Measurements from ENCODE around the gene RAB11FIP5. TPM values are rescaled to one million over a fixed set of nuclear protein-coding genes. Genes with fewer than 3 reads are reported as not detected.
"Not testable (repeated sequence)": the region's sequence is repeated elsewhere in the genome, so short reads cannot be mapped to it uniquely, and the experiment has no call there.

Gene RAB11FIP5
- total and polyA plus RNA-seq, 4 experiments from 2014 or later = 6.4 to 12.8 (median 11.2) TPM

- ChIA-PET CTCF (ENCODE audit: partially characterized antibody) (no interaction called here), POLR2A (ENCODE audit: partially characterized antibody) (no interaction called here)
- intact Hi-C loops (cut with micrococcal nuclease) = no loop called here
- peaks cover 0 to 1% of the 10 kb centered on the region in 2 donors for H3K27me3 Mint-ChIP-seq
- H3K4me3 ChIP-seq (ENCODE audit: low read length in 2 of 2) = no peak overlapping the region
- no peaks in the 10 kb centered on the region for H3K36me3 ChIP-seq (ENCODE audit: insufficient read depth, low read length)
- peaks cover 17 to 43% (median 20%) of the 10 kb centered on the region in 4 donors for H3K4me1 Mint-ChIP-seq
- H3K27ac ChIP-seq (ENCODE audit: low read depth, low read length) = no peak overlapping the region
- H3K27me3 ChIP-seq (ENCODE audit: insufficient read depth, low read length) = no peaks in the 10 kb centered on the region
- no peak for DNase-seq
- H3K36me3 Mint-ChIP-seq = peaks cover 0 to 8% of the 10 kb centered on the region in 2 donors
- peak overlapping the region in 1 of 8 donors; percentile 83 for H3K4me3 Mint-ChIP-seq
- no peaks in the 10 kb centered on the region for H3K9me3 Mint-ChIP-seq
- peak overlapping the region in 1 of 7 donors; percentile 75 for H3K27ac Mint-ChIP-seq
- peaks cover 14% of the 10 kb centered on the region for H3K4me1 ChIP-seq (ENCODE audit: insufficient read depth, low read length)
- no peaks in the 10 kb centered on the region for H3K9me3 ChIP-seq (ENCODE audit: control insufficient read depth in 1 of 2, low read length in 2 of 2)
These were observed 44.6 kb downstream of the RAB11FIP5 start for GRCh38 chr2:73068147-73068546.

- H3K27ac Mint-ChIP-seq = no peak overlapping the region
- intact Hi-C loops (cut with micrococcal nuclease) = no loop called here
- peaks cover 14 to 32% (median 17%) of the 10 kb centered on the region in 4 donors for H3K4me1 Mint-ChIP-seq
- peaks cover 0 to 6% of the 10 kb centered on the region in 2 donors for H3K36me3 Mint-ChIP-seq
- H3K4me1 ChIP-seq (ENCODE audit: insufficient read depth, low read length) = peaks cover 12% of the 10 kb centered on the region
- peaks cover 0 to 1% of the 10 kb centered on the region in 2 donors for H3K27me3 Mint-ChIP-seq
- no peaks in the 10 kb centered on the region for H3K9me3 Mint-ChIP-seq
- ChIA-PET POLR2A (ENCODE audit: partially characterized antibody) (no interaction called here), CTCF (ENCODE audit: partially characterized antibody) (no interaction called here)
- no peak overlapping the region for H3K4me3 ChIP-seq (ENCODE audit: low read length in 2 of 2)
- no peaks in the 10 kb centered on the region for H3K27me3 ChIP-seq (ENCODE audit: insufficient read depth, low read length)
- H3K36me3 ChIP-seq (ENCODE audit: insufficient read depth, low read length) = no peaks in the 10 kb centered on the region
- no peak overlapping the region for H3K27ac ChIP-seq (ENCODE audit: low read depth, low read length)
- no peaks in the 10 kb centered on the region for H3K9me3 ChIP-seq (ENCODE audit: control insufficient read depth in 1 of 2, low read length in 2 of 2)
- no peak for DNase-seq
- H3K4me3 Mint-ChIP-seq = peak overlapping the region in 2 of 8 donors; percentile 40 to 53
These were observed 45.7 kb downstream of the RAB11FIP5 start for GRCh38 chr2:73067043-73067442.

- H3K9me3 ChIP-seq (ENCODE audit: control insufficient read depth in 1 of 2, low read length in 2 of 2); H3K4me1 ChIP-seq (ENCODE audit: insufficient read depth, low read length); H3K27me3 Mint-ChIP-seq; H3K9me3 Mint-ChIP-seq; CTCF ChIA-PET (ENCODE audit: partially characterized antibody); H3K27me3 ChIP-seq (ENCODE audit: insufficient read depth, low read length); POLR2A ChIA-PET (ENCODE audit: partially characterized antibody); H3K36me3 Mint-ChIP-seq; H3K27ac ChIP-seq (ENCODE audit: low read depth, low read length); H3K4me3 Mint-ChIP-seq; H3K4me3 ChIP-seq (ENCODE audit: low read length in 2 of 2); H3K36me3 ChIP-seq (ENCODE audit: insufficient read depth, low read length); DNase-seq; intact Hi-C loops (cut with micrococcal nuclease); H3K27ac Mint-ChIP-seq: not testable (repeated sequence)
- peaks cover 9 to 20% (median 11%) of the 10 kb centered on the region in 4 donors for H3K4me1 Mint-ChIP-seq
These were observed 47.7 kb downstream of the RAB11FIP5 start for GRCh38 chr2:73065070-73065469.

- Histone ChIP-seq H3K9me3 (ENCODE audit: control insufficient read depth in 1 of 2, low read length in 2 of 2) (no peaks in the 10 kb centered on the region), H3K27ac (ENCODE audit: low read depth, low read length) (no peak overlapping the region), H3K4me1 (ENCODE audit: insufficient read depth, low read length) (no peaks in the 10 kb centered on the region), H3K27me3 (ENCODE audit: insufficient read depth, low read length) (no peaks in the 10 kb centered on the region), H3K36me3 (ENCODE audit: insufficient read depth, low read length) (no peaks in the 10 kb centered on the region), H3K4me3 (ENCODE audit: low read length in 2 of 2) (no peak overlapping the region)
- Mint-ChIP-seq H3K4me1 (peaks cover 2 to 11% (median 3%) of the 10 kb centered on the region in 4 donors), H3K27me3 (no peaks in the 10 kb centered on the region), H3K4me3 (no peak overlapping the region), H3K36me3 (peaks cover 0 to 6% of the 10 kb centered on the region in 2 donors), H3K9me3 (no peaks in the 10 kb centered on the region), H3K27ac (peak overlapping the region in 3 of 7 donors; percentile 5 to 39 (median 39))
- POLR2A ChIA-PET (ENCODE audit: partially characterized antibody) = no interaction called here
- CTCF ChIA-PET (ENCODE audit: partially characterized antibody) = interaction anchor here (1.3 kb wide), 1 partner anchor 97 kb away, joined by 3 read pairs; no protein-coding TSS in a partner anchor
- intact Hi-C loops (cut with micrococcal nuclease) = no loop called here
- no peak for DNase-seq
These were observed 48.6 kb downstream of the RAB11FIP5 start for GRCh38 chr2:73063909-73064875.

DNA sequence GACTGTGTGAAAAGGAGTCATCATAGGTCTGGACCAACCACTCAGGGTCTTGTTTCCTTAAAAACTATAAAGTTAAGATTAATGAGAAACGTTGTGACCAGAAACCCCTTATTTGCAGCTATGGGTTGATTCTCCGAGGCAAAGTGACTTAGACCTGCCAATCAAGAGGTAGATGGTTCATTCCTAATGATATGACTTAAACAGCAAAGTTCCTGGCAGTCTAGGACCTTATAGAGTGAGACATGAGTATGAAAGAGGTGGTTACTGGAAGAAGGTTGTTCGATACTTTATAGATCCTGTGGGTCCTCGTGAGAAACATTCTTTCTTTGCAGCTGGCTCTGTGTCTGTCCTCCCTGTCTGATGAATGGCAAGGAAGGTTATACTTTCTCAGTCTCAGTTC is 49.3 kb downstream of the RAB11FIP5 start:
- peaks cover 0 to 6% of the 10 kb centered on the region in 2 donors for H3K36me3 Mint-ChIP-seq
- intact Hi-C loops (cut with micrococcal nuclease) = no loop called here
- no peaks in the 10 kb centered on the region for H3K9me3 Mint-ChIP-seq
- no peaks in the 10 kb centered on the region for H3K4me1 ChIP-seq (ENCODE audit: insufficient read depth, low read length)
- H3K27ac ChIP-seq (ENCODE audit: low read depth, low read length) = no peak overlapping the region
- no peak overlapping the region for H3K4me3 ChIP-seq (ENCODE audit: low read length in 2 of 2)
- H3K36me3 ChIP-seq (ENCODE audit: insufficient read depth, low read length) = no peaks in the 10 kb centered on the region
- ChIA-PET POLR2A (ENCODE audit: partially characterized antibody) (no interaction called here), CTCF (ENCODE audit: partially characterized antibody) (interaction anchor here (1.3 kb wide), 1 partner anchor 98 kb away, joined by 3 read pairs; no protein-coding TSS in a partner anchor)
- no peak overlapping the region for H3K27ac Mint-ChIP-seq
- no peaks in the 10 kb centered on the region for H3K27me3 Mint-ChIP-seq
- no peak for DNase-seq
- no peak overlapping the region for H3K4me3 Mint-ChIP-seq
- H3K27me3 ChIP-seq (ENCODE audit: insufficient read depth, low read length) = no peaks in the 10 kb centered on the region
- no peaks in the 10 kb centered on the region for H3K9me3 ChIP-seq (ENCODE audit: control insufficient read depth in 1 of 2, low read length in 2 of 2)
- H3K4me1 Mint-ChIP-seq = peaks cover 0 to 4% (median 0%) of the 10 kb centered on the region in 4 donors

DNA sequence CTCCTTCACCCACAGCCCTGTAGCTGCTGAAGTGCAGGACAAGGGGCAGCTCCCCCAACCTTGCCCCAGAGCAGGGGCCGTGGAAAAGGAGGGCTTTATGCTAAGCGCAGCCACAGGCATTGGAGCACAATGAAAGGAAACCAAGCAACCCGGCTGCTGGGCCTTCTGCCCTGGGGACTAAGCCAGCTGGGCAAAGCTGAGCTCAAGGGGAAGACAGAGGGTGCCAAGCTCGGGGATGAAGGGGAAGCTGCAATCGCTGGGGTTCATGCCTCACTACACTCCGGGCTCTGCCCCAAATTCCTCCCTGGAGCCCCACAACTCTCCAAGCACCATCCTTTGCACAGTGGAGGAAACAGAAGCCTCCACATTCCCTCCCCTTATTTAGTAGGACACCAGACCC is 53.6 kb downstream of the RAB11FIP5 start:
- ChIA-PET CTCF (ENCODE audit: partially characterized antibody) (interaction anchor here (1.5 kb wide), 1 partner anchor 153 kb away, joined by 4 read pairs; no protein-coding TSS in a partner anchor), POLR2A (ENCODE audit: partially characterized antibody) (no interaction called here)

DNA sequence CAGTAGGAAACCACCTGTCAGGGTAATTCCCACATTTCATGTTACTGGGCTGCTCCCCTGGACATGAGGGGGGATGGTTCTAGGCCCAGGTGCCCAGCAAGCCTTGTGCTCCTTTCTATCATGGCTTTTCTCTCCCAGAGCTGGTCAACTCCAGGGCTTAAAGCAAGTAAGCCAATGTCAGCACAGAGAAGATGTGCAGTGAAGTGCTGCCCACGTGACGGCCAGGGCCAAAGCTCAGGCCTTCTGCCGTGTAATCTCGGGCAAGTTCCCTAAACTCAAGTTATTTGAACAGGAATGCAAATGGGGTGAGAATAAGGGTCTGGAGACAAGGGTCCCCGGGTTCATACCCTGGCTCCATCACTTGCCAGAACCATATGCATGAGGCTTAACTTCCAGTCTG is 57.8 kb downstream of the RAB11FIP5 start:
- intact Hi-C loops (cut with micrococcal nuclease) = no loop called here
- ChIA-PET CTCF (ENCODE audit: partially characterized antibody) (no interaction called here), POLR2A (ENCODE audit: partially characterized antibody) (no interaction called here)
- Histone ChIP-seq H3K4me3 (ENCODE audit: low read length in 2 of 2) (no peak overlapping the region), H3K9me3 (ENCODE audit: control insufficient read depth in 1 of 2, low read length in 2 of 2) (no peaks in the 10 kb centered on the region), H3K27me3 (ENCODE audit: insufficient read depth, low read length) (no peaks in the 10 kb centered on the region), H3K36me3 (ENCODE audit: insufficient read depth, low read length) (no peaks in the 10 kb centered on the region), H3K27ac (ENCODE audit: low read depth, low read length) (no peak overlapping the region), H3K4me1 (ENCODE audit: insufficient read depth, low read length) (no peaks in the 10 kb centered on the region)
- Mint-ChIP-seq H3K4me1 (no peaks in the 10 kb centered on the region), H3K27me3 (no peaks in the 10 kb centered on the region), H3K9me3 (peaks cover 0 to 16% (median 8%) of the 10 kb centered on the region in 8 donors), H3K36me3 (peaks cover 17 to 33% of the 10 kb centered on the region in 2 donors), H3K4me3 (no peak overlapping the region), H3K27ac (peak overlapping the region in 1 of 7 donors; percentile 25)
- DNase-seq = no peak

More for the DNA sequence above, 53.6 kb downstream of the RAB11FIP5 start:
- intact Hi-C loops (cut with micrococcal nuclease) = no loop called here
- Mint-ChIP-seq H3K4me3 (no peak overlapping the region), H3K27me3 (no peaks in the 10 kb centered on the region), H3K27ac (no peak overlapping the region), H3K36me3 (peaks cover 14 to 33% of the 10 kb centered on the region in 2 donors), H3K4me1 (no peaks in the 10 kb centered on the region), H3K9me3 (peaks cover 0 to 16% (median 8%) of the 10 kb centered on the region in 8 donors)
- DNase-seq = no peak
- no peak overlapping the region for H3K4me3 ChIP-seq (ENCODE audit: low read length in 2 of 2)
- H3K4me1 ChIP-seq (ENCODE audit: insufficient read depth, low read length) = no peaks in the 10 kb centered on the region
- H3K27me3 ChIP-seq (ENCODE audit: insufficient read depth, low read length) = no peaks in the 10 kb centered on the region
- H3K36me3 ChIP-seq (ENCODE audit: insufficient read depth, low read length) = no peaks in the 10 kb centered on the region
- no peaks in the 10 kb centered on the region for H3K9me3 ChIP-seq (ENCODE audit: control insufficient read depth in 1 of 2, low read length in 2 of 2)
- no peak overlapping the region for H3K27ac ChIP-seq (ENCODE audit: low read depth, low read length)

Measured in CD4-positive, alpha-beta memory T cell (primary cell).